22Rv1 (cell line): Measurements from ENCODE around the gene BTN2A1.

Experiments used
- CTCF ChIP-seq: fragments of 450-650 bp; IDR thresholded peaks from 2 replicates; pipeline ENCODE4 v1.5.1; 2017; ENCODE audit warnings: mild to moderate bottlenecking
- ZFX ChIP-seq: fragments of 450-650 bp; IDR thresholded peaks from 2 replicates; pipeline ENCODE4 v1.6.1; 2017; ENCODE audit warnings: antibody characterized with exemption, borderline replicate concordance

- TF ChIP-seq CTCF (no peak), ZFX (no peak)
Measured at GRCh38 chr6:26468829-26469228, 11.1 kb downstream of the BTN2A1 start.
